Activated T-helper 1 cell treated with anti-CD3 and anti-CD28 coated beads, Interleukin-2, amount 50 U/mL, for 16 hours (primary cell): ENCODE data around the gene CLEC16A.

Source experiments
- DNase-seq, 2 donors: peaks; one replicate each; pipeline ENCODE4 v3.0.0-alpha.2; 2020; ENCODE audit warnings: low read depth in 1 of 2, low spot score in 1 of 2

The CLEC16A gene, protein sequence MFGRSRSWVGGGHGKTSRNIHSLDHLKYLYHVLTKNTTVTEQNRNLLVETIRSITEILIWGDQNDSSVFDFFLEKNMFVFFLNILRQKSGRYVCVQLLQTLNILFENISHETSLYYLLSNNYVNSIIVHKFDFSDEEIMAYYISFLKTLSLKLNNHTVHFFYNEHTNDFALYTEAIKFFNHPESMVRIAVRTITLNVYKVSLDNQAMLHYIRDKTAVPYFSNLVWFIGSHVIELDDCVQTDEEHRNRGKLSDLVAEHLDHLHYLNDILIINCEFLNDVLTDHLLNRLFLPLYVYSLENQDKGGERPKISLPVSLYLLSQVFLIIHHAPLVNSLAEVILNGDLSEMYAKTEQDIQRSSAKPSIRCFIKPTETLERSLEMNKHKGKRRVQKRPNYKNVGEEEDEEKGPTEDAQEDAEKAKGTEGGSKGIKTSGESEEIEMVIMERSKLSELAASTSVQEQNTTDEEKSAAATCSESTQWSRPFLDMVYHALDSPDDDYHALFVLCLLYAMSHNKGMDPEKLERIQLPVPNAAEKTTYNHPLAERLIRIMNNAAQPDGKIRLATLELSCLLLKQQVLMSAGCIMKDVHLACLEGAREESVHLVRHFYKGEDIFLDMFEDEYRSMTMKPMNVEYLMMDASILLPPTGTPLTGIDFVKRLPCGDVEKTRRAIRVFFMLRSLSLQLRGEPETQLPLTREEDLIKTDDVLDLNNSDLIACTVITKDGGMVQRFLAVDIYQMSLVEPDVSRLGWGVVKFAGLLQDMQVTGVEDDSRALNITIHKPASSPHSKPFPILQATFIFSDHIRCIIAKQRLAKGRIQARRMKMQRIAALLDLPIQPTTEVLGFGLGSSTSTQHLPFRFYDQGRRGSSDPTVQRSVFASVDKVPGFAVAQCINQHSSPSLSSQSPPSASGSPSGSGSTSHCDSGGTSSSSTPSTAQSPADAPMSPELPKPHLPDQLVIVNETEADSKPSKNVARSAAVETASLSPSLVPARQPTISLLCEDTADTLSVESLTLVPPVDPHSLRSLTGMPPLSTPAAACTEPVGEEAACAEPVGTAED

DNA sequence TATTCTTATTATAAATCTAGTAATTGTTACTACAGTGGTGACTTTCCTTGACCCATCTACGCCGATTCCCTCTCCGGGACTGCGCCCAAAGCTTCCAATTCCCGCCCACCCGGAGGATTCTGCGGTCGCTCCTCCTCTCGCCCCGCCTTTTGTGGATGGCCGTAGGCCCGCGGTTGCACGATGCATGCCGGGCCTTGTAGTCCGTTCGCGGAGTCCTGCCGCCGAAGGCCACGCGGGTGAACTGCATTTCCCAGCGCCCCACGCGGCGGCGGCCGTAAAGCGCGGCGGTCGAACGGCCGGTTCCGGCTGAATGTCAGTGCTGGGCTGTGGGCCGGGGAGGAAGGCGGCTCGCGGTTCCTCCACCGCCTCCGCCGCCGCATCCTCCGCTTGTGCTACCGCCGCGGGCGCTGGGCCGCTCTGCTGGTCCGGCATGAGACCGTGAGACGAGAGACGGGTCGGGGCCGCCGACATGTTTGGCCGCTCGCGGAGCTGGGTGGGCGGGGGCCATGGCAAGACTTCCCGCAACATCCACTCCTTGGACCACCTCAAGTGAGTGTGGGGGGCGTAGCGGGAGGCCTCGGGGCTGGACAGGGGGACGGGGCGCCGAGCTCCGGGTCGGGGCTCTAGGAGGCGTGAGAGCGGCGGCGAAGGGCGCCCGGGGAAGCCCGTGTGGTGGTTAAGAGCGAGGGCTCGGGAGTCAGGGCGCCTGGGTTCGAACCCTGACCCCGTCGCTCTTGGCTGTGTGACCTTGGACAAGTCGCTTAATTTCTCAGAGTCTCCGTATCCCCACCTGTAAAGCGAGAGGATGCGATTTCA lies at the start of gene CLEC16A:
Gene CLEC16A, plus strand, starts transcription at position 316 of the 816 bp plus-strand sequence. Its CDS starts 154 bp downstream, at position 470.
- peak; percentile 93 to 94 for DNase-seq

DNA sequence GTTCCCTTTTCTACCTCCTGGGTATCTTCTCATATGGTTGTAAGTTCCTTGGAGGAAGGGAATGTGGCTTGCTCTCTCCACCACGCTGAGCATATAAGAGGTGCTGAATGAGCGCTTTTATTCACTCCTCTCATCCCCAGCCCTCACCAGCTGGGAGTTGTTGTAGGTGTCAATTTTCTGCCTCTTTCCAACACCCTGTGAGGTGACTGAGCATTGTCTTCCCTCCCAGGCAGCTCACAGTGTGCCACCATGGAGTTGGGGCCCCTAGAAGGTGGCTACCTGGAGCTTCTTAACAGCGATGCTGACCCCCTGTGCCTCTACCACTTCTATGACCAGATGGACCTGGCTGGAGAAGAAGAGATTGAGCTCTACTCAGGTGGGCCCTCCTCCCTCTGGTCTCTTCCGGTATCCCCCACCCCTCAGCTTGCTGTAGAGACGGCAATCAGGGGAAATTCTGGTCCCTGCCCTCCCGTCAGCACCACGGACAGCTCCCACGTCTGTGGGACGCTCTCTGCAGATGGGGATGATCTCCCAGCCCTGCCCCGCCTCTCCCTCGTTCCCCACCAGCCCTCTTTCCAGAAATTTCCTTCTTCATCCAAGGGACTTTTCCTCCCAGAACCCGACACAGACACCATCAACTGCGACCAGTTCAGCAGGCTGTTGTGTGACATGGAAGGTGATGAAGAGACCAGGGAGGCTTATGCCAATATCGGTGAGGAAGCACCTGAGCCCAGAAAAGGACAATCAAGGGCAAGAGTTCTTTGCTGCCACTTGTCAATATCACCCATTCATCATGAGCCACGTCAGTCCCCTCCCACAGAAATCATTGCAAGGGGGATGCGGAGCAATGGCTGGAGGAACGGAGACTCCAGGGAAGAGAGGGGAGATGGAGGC lies 49.1 kb upstream of the CLEC16A start:
- DNase-seq = no peak

DNA sequence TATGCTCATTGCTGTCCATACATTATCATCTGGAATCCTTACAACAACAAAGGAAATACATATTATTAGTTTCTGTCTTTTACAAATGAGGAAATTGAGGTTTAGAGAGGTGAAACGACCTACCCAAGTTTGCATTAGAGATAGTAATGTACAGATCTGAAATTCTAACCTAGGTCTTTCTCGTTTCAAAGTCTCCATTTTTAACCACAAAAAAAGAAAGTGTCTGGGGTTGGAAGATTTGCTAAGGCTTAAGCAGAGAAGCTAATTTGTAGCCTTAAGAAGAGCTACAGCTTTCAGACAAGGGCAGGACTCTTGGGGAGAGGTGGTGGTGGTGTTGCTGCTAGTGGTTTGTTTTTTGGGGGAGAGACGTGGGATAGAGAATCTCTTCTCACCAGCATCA lies 48.2 kb upstream of the CLEC16A start:
- DNase-seq = no peak

DNA sequence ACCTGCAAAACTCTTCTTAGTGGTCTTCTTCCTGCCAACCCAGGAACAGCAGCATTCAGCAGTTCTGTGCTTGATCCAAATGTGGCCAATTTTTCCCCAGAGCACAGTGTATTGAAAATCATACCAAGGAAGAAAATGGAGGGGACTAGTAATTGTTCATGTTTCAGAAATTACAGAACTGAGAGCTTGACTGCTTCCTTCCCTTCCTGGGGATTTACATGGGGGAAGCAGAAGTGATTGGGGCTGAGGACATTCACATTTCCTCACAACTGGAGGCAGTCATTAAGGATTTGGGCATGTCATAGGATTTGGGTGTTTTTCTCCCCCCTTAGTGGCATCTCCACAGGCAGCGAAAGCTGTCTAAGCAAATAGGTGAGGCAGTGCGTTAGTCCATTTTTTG lies 47.6 kb upstream of the CLEC16A start:
- DNase-seq = no peak

DNA sequence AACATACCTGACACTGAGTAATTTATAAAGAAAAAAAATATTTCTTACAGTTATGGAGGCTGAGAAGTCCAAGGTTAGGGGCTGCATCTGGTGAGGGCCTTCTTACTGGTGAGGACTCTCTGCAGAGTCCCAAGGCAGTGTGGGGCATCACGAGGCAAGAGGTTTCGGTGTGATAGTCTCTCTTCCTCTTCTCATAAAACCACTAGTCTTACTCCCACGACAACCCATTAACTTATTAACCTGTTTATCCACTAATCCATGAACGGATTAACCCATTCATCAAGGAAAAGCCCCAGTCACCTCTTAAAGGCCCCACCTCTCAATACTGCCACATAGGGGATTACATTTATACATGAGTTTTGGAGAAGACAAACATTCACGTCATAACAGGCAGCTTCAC lies 47.2 kb upstream of the CLEC16A start:
- no peak for DNase-seq

DNA sequence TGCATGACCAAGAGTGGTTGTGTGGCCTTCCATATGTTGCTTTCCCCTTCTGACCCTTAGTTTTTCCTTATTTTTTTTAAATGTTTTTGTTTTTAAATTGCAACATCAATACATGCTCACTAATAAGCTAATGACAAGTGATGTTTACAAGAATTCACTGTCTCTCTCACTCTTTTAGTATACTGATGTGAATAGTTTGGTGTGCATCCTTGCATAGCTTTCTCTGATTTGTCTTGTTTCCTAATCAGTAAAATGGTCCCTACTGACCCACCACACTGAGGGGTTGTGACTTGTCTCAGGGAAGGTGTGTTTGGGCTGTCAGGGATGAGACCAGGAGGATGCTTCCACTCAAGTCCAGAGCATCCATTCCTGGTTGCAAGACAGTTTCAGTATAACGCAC lies 41.4 kb upstream of the CLEC16A start:
- DNase-seq = no peak

DNA sequence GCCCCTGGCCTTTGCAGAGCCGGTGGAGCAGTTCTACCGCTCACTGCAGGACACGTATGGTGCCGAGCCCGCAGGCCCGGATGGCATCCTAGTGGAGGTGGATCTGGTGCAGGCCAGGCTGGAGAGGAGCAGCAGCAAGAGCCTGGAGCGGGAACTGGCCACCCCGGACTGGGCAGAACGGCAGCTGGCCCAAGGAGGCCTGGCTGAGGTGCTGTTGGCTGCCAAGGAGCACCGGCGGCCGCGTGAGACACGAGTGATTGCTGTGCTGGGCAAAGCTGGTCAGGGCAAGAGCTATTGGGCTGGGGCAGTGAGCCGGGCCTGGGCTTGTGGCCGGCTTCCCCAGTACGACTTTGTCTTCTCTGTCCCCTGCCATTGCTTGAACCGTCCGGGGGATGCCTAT lies 37.9 kb upstream of the CLEC16A start:
- DNase-seq = no peak

DNA sequence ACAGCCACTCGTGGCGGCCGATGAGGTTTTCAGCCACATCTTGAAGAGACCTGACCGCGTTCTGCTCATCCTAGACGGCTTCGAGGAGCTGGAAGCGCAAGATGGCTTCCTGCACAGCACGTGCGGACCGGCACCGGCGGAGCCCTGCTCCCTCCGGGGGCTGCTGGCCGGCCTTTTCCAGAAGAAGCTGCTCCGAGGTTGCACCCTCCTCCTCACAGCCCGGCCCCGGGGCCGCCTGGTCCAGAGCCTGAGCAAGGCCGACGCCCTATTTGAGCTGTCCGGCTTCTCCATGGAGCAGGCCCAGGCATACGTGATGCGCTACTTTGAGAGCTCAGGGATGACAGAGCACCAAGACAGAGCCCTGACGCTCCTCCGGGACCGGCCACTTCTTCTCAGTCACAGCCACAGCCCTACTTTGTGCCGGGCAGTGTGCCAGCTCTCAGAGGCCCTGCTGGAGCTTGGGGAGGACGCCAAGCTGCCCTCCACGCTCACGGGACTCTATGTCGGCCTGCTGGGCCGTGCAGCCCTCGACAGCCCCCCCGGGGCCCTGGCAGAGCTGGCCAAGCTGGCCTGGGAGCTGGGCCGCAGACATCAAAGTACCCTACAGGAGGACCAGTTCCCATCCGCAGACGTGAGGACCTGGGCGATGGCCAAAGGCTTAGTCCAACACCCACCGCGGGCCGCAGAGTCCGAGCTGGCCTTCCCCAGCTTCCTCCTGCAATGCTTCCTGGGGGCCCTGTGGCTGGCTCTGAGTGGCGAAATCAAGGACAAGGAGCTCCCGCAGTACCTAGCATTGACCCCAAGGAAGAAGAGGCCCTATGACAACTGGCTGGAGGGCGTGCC lies 37.2 kb upstream of the CLEC16A start:
- no peak for DNase-seq

DNA sequence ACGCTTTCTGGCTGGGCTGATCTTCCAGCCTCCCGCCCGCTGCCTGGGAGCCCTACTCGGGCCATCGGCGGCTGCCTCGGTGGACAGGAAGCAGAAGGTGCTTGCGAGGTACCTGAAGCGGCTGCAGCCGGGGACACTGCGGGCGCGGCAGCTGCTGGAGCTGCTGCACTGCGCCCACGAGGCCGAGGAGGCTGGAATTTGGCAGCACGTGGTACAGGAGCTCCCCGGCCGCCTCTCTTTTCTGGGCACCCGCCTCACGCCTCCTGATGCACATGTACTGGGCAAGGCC lies 36.7 kb upstream of the CLEC16A start:
- no peak for DNase-seq

DNA sequence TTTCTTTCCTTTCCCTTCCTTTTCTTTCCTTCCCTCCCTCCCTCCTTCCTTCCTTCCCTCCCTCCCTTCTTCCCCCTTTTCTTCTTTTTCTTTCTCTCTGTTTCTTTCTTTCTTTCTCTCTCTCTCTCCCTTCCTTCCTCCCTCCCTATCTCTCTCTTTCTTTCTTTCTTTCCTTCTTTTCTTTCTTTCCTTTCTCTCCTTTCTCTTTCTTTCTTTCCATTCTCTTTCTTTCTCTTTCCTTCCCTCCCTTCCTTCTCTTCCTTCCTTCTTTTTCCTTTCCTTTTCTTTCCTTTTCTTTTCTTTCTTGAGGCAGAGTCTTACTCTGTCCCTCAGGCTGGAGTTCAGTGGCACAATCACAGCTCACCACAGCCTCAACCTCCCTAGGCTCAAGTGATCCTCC lies 33.1 kb upstream of the CLEC16A start:
- no peak for DNase-seq

DNA sequence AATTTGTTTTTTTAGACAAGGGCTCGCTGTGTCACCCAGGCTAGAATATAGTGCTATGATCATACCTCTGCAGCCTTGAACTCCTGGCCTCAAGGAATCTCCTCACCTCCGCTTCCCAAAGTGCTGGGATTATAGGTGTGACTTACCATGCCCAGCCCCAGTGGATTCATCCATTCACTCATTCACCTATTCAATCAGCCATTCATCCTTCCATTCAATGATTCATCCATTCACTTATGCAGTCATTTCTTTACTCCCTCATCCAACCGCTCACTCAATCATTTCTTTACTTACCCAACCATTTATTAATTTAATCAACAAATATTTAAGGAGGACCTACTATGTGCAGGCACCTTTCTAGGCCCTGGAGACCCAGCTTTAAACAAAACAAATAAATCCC lies 27.8 kb upstream of the CLEC16A start:
- no peak for DNase-seq

DNA sequence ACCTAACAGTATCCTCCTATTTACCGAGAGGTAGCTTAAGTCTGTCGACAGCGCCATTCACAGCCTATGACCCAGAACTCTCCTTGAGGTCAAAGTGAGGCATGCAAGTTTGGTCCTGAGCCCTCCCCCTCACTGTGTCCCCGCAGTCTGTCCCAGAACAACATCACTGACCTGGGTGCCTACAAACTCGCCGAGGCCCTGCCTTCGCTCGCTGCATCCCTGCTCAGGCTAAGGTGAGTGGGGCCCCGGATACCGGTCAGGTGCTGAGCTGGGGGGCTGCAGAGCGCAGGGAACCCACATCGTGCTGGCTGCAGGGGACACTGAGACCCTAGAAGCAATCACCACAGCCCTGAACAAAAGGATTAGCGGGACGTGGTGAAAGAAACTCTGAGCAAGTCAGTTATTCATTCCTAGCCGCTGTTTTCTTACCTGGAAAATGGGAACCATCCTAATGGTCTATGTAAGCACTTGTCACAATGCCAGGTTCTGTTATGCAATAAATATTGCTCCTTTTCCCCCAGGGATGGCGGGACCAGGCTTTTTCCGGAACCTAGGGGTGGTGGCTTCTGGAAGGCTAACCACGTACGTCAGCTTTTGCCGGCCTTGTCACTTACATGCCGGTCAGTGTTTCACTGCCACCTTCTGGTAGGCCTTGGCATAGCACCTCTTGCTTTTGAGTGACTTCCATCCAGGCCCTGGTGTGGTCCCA lies 25.9 kb upstream of the CLEC16A start:
- peak; percentile 60 for DNase-seq

DNA sequence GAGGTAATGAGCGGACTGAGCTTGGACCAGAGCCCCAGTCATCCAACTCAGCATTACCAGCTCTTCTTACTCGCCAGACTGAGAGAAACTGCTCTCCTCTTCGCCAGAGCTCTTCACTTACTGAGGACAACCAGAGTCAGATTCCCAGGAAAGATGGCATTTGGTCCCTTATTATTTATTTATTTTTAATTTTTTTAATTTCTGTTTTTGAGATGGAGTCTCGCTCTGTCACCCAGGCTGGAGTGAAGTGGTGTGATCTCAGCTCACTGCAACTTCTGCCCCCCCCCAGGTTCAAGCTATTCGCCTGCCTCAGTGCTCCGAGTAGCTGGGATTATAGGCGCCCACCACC lies 25.4 kb upstream of the CLEC16A start:
- no peak for DNase-seq

DNA sequence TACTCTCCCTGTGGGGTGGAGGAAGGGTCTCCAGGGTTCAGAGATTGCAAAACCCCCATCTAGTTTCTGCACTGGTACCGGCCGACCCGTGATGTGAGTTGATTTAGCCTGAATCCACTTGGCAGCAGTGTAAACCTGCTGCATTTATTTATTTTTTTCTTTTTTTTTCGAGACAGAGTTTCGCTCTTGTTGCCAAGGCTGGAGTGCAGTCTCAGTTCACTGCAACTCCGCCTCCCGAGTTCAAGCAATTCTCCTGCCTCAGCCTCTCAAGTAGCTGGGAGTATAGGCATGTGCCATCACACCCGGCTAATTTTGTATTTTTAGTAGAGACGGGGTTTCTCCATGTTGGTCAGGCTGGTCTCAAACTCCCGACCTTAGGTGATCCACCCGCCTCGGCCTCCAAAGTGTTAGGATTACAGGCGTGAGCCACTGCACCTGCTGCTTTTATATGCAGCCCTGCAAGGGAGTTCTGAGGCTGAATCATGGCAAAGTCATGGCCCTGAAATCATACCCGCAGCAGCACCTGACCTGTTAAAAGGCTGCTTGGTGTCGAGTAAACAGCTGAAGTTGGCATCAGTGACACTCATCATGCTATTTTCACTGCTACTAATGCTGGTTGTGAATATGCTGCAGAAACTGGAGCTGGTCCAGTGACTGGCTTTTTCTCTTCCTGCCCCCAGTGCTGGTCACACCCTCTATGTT lies 23.5 kb upstream of the CLEC16A start:
- no peak for DNase-seq

DNA sequence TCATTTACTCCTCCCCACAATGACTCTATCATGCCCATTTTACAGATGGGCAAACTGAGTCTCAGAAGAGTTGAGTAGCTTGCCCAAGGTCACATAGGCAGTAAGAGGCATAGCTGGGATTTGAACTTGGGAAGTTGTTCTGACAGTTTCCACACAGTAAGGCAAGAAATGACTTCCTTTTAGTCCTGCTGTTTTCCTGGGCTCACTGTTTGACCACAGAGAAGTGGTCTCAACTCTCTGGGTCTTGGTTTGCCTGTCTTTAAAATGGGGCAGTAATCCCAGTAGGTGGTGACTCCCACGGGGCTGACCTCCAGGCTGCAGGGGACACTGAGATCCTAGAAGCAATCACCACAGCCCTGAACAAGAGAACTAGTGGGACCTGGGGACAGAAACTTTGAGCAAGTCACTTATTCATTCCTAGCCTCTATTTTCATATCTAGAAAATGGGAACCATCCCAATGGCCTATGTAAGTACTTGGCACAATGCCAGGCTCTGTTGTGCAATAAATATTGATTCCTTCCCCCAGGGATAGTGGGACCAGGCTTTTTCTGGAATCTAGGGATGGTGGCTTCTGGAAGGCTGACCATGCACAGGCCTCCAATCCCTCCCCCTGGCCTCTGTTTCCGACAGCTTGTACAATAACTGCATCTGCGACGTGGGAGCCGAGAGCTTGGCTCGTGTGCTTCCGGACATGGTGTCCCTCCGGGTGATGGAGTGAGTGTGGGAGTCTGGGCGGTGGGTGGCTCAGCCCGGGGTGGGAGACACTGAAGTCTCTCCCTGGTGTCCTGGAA lies 22.6 kb upstream of the CLEC16A start:
- DNase-seq = no peak

DNA sequence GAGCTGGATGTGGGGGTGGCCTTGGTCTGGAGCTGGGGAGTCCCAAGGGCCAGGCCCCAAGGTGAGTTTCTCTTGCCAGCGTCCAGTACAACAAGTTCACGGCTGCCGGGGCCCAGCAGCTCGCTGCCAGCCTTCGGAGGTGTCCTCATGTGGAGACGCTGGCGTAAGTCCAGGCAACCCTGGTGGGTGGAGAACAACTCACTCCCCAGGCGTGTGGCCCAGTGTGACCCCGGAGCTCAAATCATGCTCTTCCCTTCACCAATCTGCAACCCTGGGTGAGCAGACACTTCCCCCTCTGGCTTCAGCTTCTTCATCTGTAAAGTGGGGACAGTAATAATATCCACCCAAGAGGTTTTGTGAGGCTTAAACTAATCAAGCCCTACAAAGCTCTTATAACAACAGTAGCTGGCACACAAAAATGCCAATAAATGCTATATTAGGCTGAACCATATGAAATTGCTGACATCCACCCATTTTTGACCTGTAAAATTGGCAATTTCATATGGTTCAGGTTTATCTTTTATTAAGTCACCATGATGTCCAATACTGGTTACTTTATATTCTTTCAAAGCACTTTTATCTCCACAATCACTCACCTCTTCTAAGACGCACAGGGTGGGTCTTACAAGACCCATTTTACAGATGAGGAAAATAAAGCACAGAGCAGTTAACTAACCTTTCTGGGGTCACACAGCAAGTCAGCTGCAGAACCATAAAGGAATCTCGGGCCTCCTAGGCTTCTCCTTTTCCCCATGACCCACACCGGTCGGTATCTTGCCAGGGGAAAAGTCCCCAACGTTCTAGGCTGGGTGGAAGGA lies 21.8 kb upstream of the CLEC16A start:
- DNase-seq = no peak
